HT1080 (cell line): ENCODE results near the gene FAM177B. TPM values are rescaled to one million over a fixed set of nuclear protein-coding genes. Genes with fewer than 3 reads are reported as not detected.
A peak's percentile ranks its signal among the peaks of the same experiment; 100 is the strongest.
"Not testable (repeated sequence)": the region's sequence is repeated elsewhere in the genome, so short reads cannot be mapped to it uniquely, and the experiment has no call there.

Source experiments
- DNase-seq: peaks from one replicate; pipeline ENCODE4 v3.0.0-alpha.2; 2015; ENCODE audit warnings: low read depth
- total RNA-seq: library from RNA; depleted of rRNA; stranded (reverse); fragments of >200 nt; shearing (Covaris generic); gene quantifications from 2 replicates; pipeline ENCODE4 v1.2.3, GENCODE V29; 2014

The FAM177B gene
- total RNA-seq, 1 experiment from 2014 or later = not detected

GRCh38 chr1:222739929-222740328, 2.9 kb downstream of the FAM177B start:
- no peak for DNase-seq

- DNase-seq = not testable (repeated sequence)
Observed at GRCh38 chr1:222741630-222742457, 4.8 kb downstream of the FAM177B start.

GRCh38 chr1:222749927-222750326, 12.9 kb downstream of the FAM177B start:
- DNase-seq = no peak

- DNase-seq = no peak
Observed at GRCh38 chr1:222750651-222751050, 13.6 kb downstream of the FAM177B start.

- DNase-seq = no peak
Observed at GRCh38 chr1:222751255-222751654, 14.3 kb downstream of the FAM177B start.

GRCh38 chr1:222754366-222755139, 17.6 kb downstream of the FAM177B start:
- DNase-seq = peak; percentile 69

- no peak for DNase-seq
Observed at GRCh38 chr1:222757646-222758268, 20.8 kb downstream of the FAM177B start.

GRCh38 chr1:222759451-222760035, 22.5 kb downstream of the FAM177B start:
- no peak for DNase-seq

- DNase-seq = no peak
Observed at GRCh38 chr1:222761083-222761482, 24.1 kb downstream of the FAM177B start.

GRCh38 chr1:222762178-222762577, 25.2 kb downstream of the FAM177B start:
- not testable (repeated sequence) for DNase-seq

- DNase-seq = no peak
Observed at GRCh38 chr1:222767152-222767571, 30.2 kb downstream of the FAM177B start.

- DNase-seq = no peak
Observed at GRCh38 chr1:222768592-222768991, 31.6 kb downstream of the FAM177B start.

- DNase-seq = peak; percentile 32
Observed at GRCh38 chr1:222769181-222769580, 32.2 kb downstream of the FAM177B start.

- no peak for DNase-seq
Observed at GRCh38 chr1:222769971-222770620, 33.1 kb downstream of the FAM177B start.

GRCh38 chr1:222772996-222773379, 36.0 kb downstream of the FAM177B start:
- DNase-seq = no peak

- DNase-seq = no peak
Observed at GRCh38 chr1:222777463-222777862, 40.5 kb downstream of the FAM177B start.

GRCh38 chr1:222777977-222778376, 41.0 kb downstream of the FAM177B start:
- DNase-seq = no peak

- no peak for DNase-seq
Observed at GRCh38 chr1:222781251-222781650, 44.2 kb downstream of the FAM177B start.

- DNase-seq = no peak
Observed at GRCh38 chr1:222783051-222783450, 46.0 kb downstream of the FAM177B start.

- no peak for DNase-seq
Observed at GRCh38 chr1:222784371-222784770, 47.4 kb downstream of the FAM177B start.

- no peak for DNase-seq
Observed at GRCh38 chr1:222784916-222785315, 47.9 kb downstream of the FAM177B start.
